ENCODE measurements around the gene PARD3.

Gene PARD3

GRCh38 chr10:34759837-34760215 lies 55.3 kb downstream of the PARD3 start:
- TF ChIP-seq FOXP2 (optimal IDR thresholded peaks at IDR 0.05; ENCODE audit: borderline replicate concordance, extremely low read depth, extremely low read length, insufficient read depth) (no peak), SIN3A (IDR thresholded peaks at IDR 0.05; ENCODE audit: borderline replicate concordance, insufficient read depth, low read length) (no peak), TAF1 (IDR thresholded peaks at IDR 0.05; ENCODE audit: borderline replicate concordance, insufficient read depth, low read length) (no peak), REST (IDR thresholded peaks at IDR 0.05; ENCODE audit: insufficient read depth in 1 of 2, low read depth in 2 of 2, low read length in 2 of 2) (no peak), POLR2AphosphoS5 (IDR thresholded peaks at IDR 0.05; ENCODE audit: low read depth, low read length) (no peak)

DNA sequence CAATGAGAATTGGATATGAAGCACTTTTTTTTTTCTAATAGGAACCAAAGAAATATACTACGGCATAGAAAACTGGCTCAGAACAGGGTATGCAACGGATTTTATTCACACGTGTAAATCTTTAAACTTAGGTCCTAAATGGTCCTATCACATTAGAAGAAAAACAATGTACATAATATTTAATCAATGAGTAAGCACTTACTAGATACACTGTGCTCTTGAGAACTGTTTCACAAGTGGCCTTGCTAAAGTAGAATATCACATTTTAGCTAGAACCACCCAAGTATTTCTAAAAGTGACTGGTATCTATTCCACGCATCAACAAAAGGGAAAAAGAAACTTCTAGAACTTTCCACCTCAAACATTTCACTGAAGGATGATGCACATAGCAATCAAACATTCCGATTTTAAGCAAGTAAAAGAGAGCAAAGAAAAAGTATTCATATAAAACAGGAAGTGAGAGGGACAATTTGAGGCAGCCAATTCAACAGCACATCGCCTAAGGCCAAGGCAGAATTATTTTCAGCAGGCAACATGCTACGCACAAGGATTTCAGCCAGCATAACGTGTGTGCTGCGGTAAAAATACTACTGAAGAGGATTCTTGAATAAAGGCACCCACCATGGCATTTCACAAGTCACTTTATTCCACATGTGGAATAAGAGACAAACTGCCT lies 55.8 kb downstream of the PARD3 start:
- TF ChIP-seq TAF1 (IDR thresholded peaks at IDR 0.05; ENCODE audit: borderline replicate concordance, insufficient read depth, low read length) (no peak), SIN3A (IDR thresholded peaks at IDR 0.05; ENCODE audit: borderline replicate concordance, insufficient read depth, low read length) (no peak), FOXP2 (optimal IDR thresholded peaks at IDR 0.05; ENCODE audit: borderline replicate concordance, extremely low read depth, extremely low read length, insufficient read depth) (no peak), REST (IDR thresholded peaks at IDR 0.05; ENCODE audit: insufficient read depth in 1 of 2, low read depth in 2 of 2, low read length in 2 of 2) (no peak)

GRCh38 chr10:34758447-34758996 lies 56.6 kb downstream of the PARD3 start:
- no peak for TF ChIP-seq TAF1 (IDR thresholded peaks at IDR 0.05; ENCODE audit: borderline replicate concordance, insufficient read depth, low read length)
- TF ChIP-seq FOXP2 (optimal IDR thresholded peaks at IDR 0.05; ENCODE audit: borderline replicate concordance, extremely low read depth, extremely low read length, insufficient read depth) = no peak
- no peak for TF ChIP-seq REST (IDR thresholded peaks at IDR 0.05; ENCODE audit: insufficient read depth in 1 of 2, low read depth in 2 of 2, low read length in 2 of 2)
- no peak for TF ChIP-seq POLR2AphosphoS5 (IDR thresholded peaks at IDR 0.05; ENCODE audit: low read depth, low read length)
- TF ChIP-seq SIN3A (IDR thresholded peaks at IDR 0.05; ENCODE audit: borderline replicate concordance, insufficient read depth, low read length) = no peak

DNA sequence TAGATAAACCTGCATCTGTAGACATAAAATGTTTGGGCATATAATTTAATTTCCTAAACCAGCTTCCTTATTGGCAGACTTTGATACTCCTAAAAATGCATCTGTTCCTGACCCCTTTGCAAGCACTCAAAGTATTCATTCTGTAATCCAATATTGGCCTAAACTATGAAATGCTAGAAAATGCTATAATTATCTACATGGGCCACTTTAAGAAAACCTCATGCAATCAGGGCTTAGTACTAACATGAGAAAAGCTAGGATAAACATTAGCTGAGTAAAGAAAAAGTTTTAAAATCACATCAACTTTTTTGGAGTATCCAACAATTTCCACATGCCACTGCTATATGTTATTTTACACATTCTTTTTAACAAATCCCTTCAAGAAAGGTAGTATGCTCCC lies 57.2 kb downstream of the PARD3 start:
- TF ChIP-seq POLR2AphosphoS5 (IDR thresholded peaks at IDR 0.05; ENCODE audit: low read depth, low read length) = no peak
- TF ChIP-seq SIN3A (IDR thresholded peaks at IDR 0.05; ENCODE audit: borderline replicate concordance, insufficient read depth, low read length) = no peak
- TF ChIP-seq REST (IDR thresholded peaks at IDR 0.05; ENCODE audit: insufficient read depth in 1 of 2, low read depth in 2 of 2, low read length in 2 of 2) = no peak
- TF ChIP-seq FOXP2 (optimal IDR thresholded peaks at IDR 0.05; ENCODE audit: borderline replicate concordance, extremely low read depth, extremely low read length, insufficient read depth) = no peak
- TF ChIP-seq TAF1 (IDR thresholded peaks at IDR 0.05; ENCODE audit: borderline replicate concordance, insufficient read depth, low read length) = no peak
